IPS-18a (cell line): ENCODE data around the gene CDK13.

Experiments
- H3K27ac ChIP-seq: one replicate; pipeline ENCODE4 v1.5.1; 2013; ENCODE audit warnings: low read length
- H3K27me3 ChIP-seq: one replicate; pipeline ENCODE4 v1.6.1; 2013; ENCODE audit warnings: mild to moderate bottlenecking, low read length; ENCODE audit not compliant: control insufficient read depth, insufficient read depth
- H3K36me3 ChIP-seq: one replicate; pipeline ENCODE4 v1.6.1; 2013; ENCODE audit warnings: low read depth, low read length; ENCODE audit not compliant: control insufficient read depth
- H3K4me1 ChIP-seq: one replicate; pipeline ENCODE4 v1.6.1; 2013; ENCODE audit warnings: low read depth, low read length; ENCODE audit not compliant: control insufficient read depth
- H3K4me3 ChIP-seq: one replicate; pipeline ENCODE4 v1.5.1; 2013; ENCODE audit warnings: low read length
- H3K9ac ChIP-seq: one replicate; pipeline ENCODE4 v1.6.1; 2013; ENCODE audit warnings: mild to moderate bottlenecking, low read length, moderate library complexity
- H3K9me3 ChIP-seq: one replicate; pipeline ENCODE4 v1.6.1; 2013; ENCODE audit warnings: low read depth, low read length; ENCODE audit not compliant: control insufficient read depth

Gene CDK13

GRCh38 chr7:39924122-39924521, 25.9 kb upstream of the CDK13 start:
- H3K27ac ChIP-seq: no peak overlapping the region
- H3K36me3 ChIP-seq: no peaks in the 10 kb centered on the region
- no peaks in the 10 kb centered on the region for H3K27me3 ChIP-seq
- H3K9me3 ChIP-seq: no peaks in the 10 kb centered on the region
- no peak overlapping the region for H3K9ac ChIP-seq
- peaks cover 7% of the 10 kb centered on the region for H3K4me1 ChIP-seq
- H3K4me3 ChIP-seq: no peak overlapping the region

- Histone ChIP-seq H3K27ac (no peak overlapping the region), H3K27me3 (no peaks in the 10 kb centered on the region), H3K4me1 (peaks cover 7% of the 10 kb centered on the region), H3K4me3 (no peak overlapping the region), H3K9me3 (no peaks in the 10 kb centered on the region), H3K36me3 (no peaks in the 10 kb centered on the region), H3K9ac (no peak overlapping the region)
These were observed 23.9 kb upstream of the CDK13 start for GRCh38 chr7:39926111-39926510.

GRCh38 chr7:39927018-39927417, 23.0 kb upstream of the CDK13 start:
- H3K4me3 ChIP-seq: no peak overlapping the region
- no peak overlapping the region for H3K9ac ChIP-seq
- H3K27ac ChIP-seq: no peak overlapping the region
- peaks cover 4% of the 10 kb centered on the region for H3K4me1 ChIP-seq
- H3K36me3 ChIP-seq: no peaks in the 10 kb centered on the region
- H3K27me3 ChIP-seq: no peaks in the 10 kb centered on the region
- no peaks in the 10 kb centered on the region for H3K9me3 ChIP-seq

GRCh38 chr7:39934132-39934531, 15.9 kb upstream of the CDK13 start:
- Histone ChIP-seq H3K9ac (no peak overlapping the region), H3K4me1 (no peaks in the 10 kb centered on the region), H3K4me3 (no peak overlapping the region), H3K27ac (no peak overlapping the region), H3K27me3 (no peaks in the 10 kb centered on the region), H3K36me3 (no peaks in the 10 kb centered on the region), H3K9me3 (no peaks in the 10 kb centered on the region)

- H3K27ac ChIP-seq: no peak overlapping the region
- no peaks in the 10 kb centered on the region for H3K4me1 ChIP-seq
- H3K27me3 ChIP-seq: no peaks in the 10 kb centered on the region
- no peak overlapping the region for H3K9ac ChIP-seq
- H3K4me3 ChIP-seq: no peak overlapping the region
- H3K36me3 ChIP-seq: no peaks in the 10 kb centered on the region
- no peaks in the 10 kb centered on the region for H3K9me3 ChIP-seq
These were observed 13.3 kb upstream of the CDK13 start for GRCh38 chr7:39936761-39937160.

- no peaks in the 10 kb centered on the region for H3K27me3 ChIP-seq
- no peaks in the 10 kb centered on the region for H3K36me3 ChIP-seq
- H3K27ac ChIP-seq: no peak overlapping the region
- H3K4me1 ChIP-seq: no peaks in the 10 kb centered on the region
- H3K9ac ChIP-seq: no peak overlapping the region
- no peaks in the 10 kb centered on the region for H3K9me3 ChIP-seq
- no peak overlapping the region for H3K4me3 ChIP-seq
These were observed 12.5 kb upstream of the CDK13 start for GRCh38 chr7:39937366-39938153.

GRCh38 chr7:39942883-39943282, 7.2 kb upstream of the CDK13 start:
- no peaks in the 10 kb centered on the region for H3K36me3 ChIP-seq
- no peak overlapping the region for H3K9ac ChIP-seq
- H3K27ac ChIP-seq: no peak overlapping the region
- no peaks in the 10 kb centered on the region for H3K27me3 ChIP-seq
- H3K4me3 ChIP-seq: no peak overlapping the region
- no peaks in the 10 kb centered on the region for H3K4me1 ChIP-seq
- H3K9me3 ChIP-seq: no peaks in the 10 kb centered on the region

- Histone ChIP-seq H3K4me1 (peaks cover 3% of the 10 kb centered on the region), H3K9ac (no peak overlapping the region), H3K36me3 (no peaks in the 10 kb centered on the region), H3K4me3 (no peak overlapping the region), H3K27ac (no peak overlapping the region), H3K9me3 (no peaks in the 10 kb centered on the region), H3K27me3 (no peaks in the 10 kb centered on the region)
These were observed 3.4 kb upstream of the CDK13 start for GRCh38 chr7:39946693-39947092.

- Histone ChIP-seq H3K9me3 (no peaks in the 10 kb centered on the region), H3K9ac (peak overlapping the region; percentile 94), H3K4me1 (peaks cover 12% of the 10 kb centered on the region), H3K27me3 (no peaks in the 10 kb centered on the region), H3K36me3 (no peaks in the 10 kb centered on the region), H3K27ac (peak overlapping the region; percentile 96), H3K4me3 (peak overlapping the region; percentile 98)
These were observed 1.6 kb upstream of the CDK13 start for GRCh38 chr7:39948375-39948955.

- Histone ChIP-seq H3K9ac (peak overlapping the region; percentile 94), H3K27ac (peak overlapping the region; percentile 96), H3K4me1 (peaks cover 18% of the 10 kb centered on the region), H3K36me3 (no peaks in the 10 kb centered on the region), H3K9me3 (no peaks in the 10 kb centered on the region), H3K4me3 (peak overlapping the region; percentile 98), H3K27me3 (no peaks in the 10 kb centered on the region)
These were observed 814 bp upstream of the CDK13 start for GRCh38 chr7:39948956-39949928.

- Histone ChIP-seq H3K4me1 (peaks cover 18% of the 10 kb centered on the region), H3K4me3 (peak overlapping the region; percentile 98), H3K9ac (peak overlapping the region; percentile 79), H3K27me3 (no peaks in the 10 kb centered on the region), H3K36me3 (no peaks in the 10 kb centered on the region), H3K27ac (peak overlapping the region; percentile 47), H3K9me3 (no peaks in the 10 kb centered on the region)
These were observed 593 bp downstream of the CDK13 start for GRCh38 chr7:39950473-39951225.
